Liver (tissue), 9 donors: Measurements from ENCODE around the gene RBP4. TPM values are rescaled to one million over a fixed set of nuclear protein-coding genes. Genes with fewer than 3 reads are reported as not detected.

Experiments used
- DNase-seq: peaks from one replicate; pipeline ENCODE4 v3.0.0-alpha.2; 2017; ENCODE audit warnings: low spot score
- H3K27ac ChIP-seq, 2 donors: one replicate each; pipeline ENCODE4 v1.7.0; 2013; ENCODE audit warnings: inconsistent platforms in 2 of 2, low read length in 2 of 2, control low read depth in 1 of 2, low read depth in 1 of 2, mild to moderate bottlenecking in 1 of 2
- H3K27me3 ChIP-seq, 4 donors: one replicate each; pipeline versions ENCODE4 v1.6.1 to v1.7.0; 2013; ENCODE audit warnings: low read length in 3 of 4, inconsistent platforms in 1 of 4, mild to moderate bottlenecking in 1 of 4, moderate library complexity in 1 of 4; ENCODE audit not compliant: control insufficient read depth in 4 of 4, insufficient read depth in 4 of 4
- H3K36me3 ChIP-seq, 4 donors: one replicate each; pipeline versions ENCODE4 v1.6.1 to v1.7.0; 2013; ENCODE audit warnings: low read length in 3 of 4, mild to moderate bottlenecking in 3 of 4, low read depth in 1 of 4, moderate library complexity in 1 of 4; ENCODE audit not compliant: control insufficient read depth in 4 of 4, insufficient read depth in 3 of 4
- H3K4me1 ChIP-seq, 4 donors: one replicate each; pipeline versions ENCODE4 v1.6.1 to v1.7.0; 2013; ENCODE audit warnings: low read length in 3 of 4, mild to moderate bottlenecking in 3 of 4, moderate library complexity in 1 of 4; ENCODE audit not compliant: control insufficient read depth in 4 of 4, insufficient read depth in 4 of 4
- H3K4me3 ChIP-seq, 3 donors: one replicate each; pipeline versions ENCODE4 v1.6.1 to v1.7.0; 2013; ENCODE audit warnings: low read length in 3 of 3, control low read depth in 1 of 3, low read depth in 1 of 3, mild to moderate bottlenecking in 1 of 3
- H3K9ac ChIP-seq, 2 donors: one replicate each; pipeline ENCODE4 v1.7.0; 2013; ENCODE audit warnings: low read length in 2 of 2, mild to moderate bottlenecking in 2 of 2, moderate library complexity in 2 of 2, control low read depth in 1 of 2, low read depth in 1 of 2
- H3K9me3 ChIP-seq, 4 donors: one replicate each; pipeline versions ENCODE4 v1.6.1 to v1.7.0; 2013; ENCODE audit warnings: low read length in 3 of 4; ENCODE audit not compliant: control insufficient read depth in 4 of 4
- EGR1 ChIP-seq, 2 donors: IDR thresholded peaks; 2 replicates each; pipeline ENCODE4 v1.6.1; 2016 to 2018; ENCODE audit warnings: antibody characterized with exemption in 2 of 2, low read depth in 2 of 2
- FOXA1 ChIP-seq: IDR thresholded peaks from 2 replicates; pipeline ENCODE4 v1.6.1; 2016; ENCODE audit warnings: antibody characterized with exemption
- FOXA2 ChIP-seq: IDR thresholded peaks from 2 replicates; pipeline ENCODE4 v1.6.1; 2016; ENCODE audit warnings: antibody characterized with exemption
- GABPA ChIP-seq, 2 donors: IDR thresholded peaks in 1 of 2; conservative IDR thresholded peaks in 1 of 2; 2 replicates each; pipeline ENCODE4 v1.6.1; 2016; ENCODE audit warnings: antibody characterized with exemption in 2 of 2, mild to moderate bottlenecking in 1 of 2, moderate library complexity in 1 of 2
- HNF4A ChIP-seq, 2 donors: conservative IDR thresholded peaks; 2 replicates each; pipeline ENCODE4 v1.6.1; 2016; ENCODE audit warnings: antibody characterized with exemption in 2 of 2, mild to moderate bottlenecking in 2 of 2
- HNF4G ChIP-seq: IDR thresholded peaks from 2 replicates; pipeline ENCODE4 v1.6.1; 2016; ENCODE audit warnings: antibody characterized with exemption
- JUND ChIP-seq, 2 donors: IDR thresholded peaks; 2 replicates each; pipeline ENCODE4 v1.6.1; 2016; ENCODE audit warnings: antibody characterized with exemption in 2 of 2
- NR2F2 ChIP-seq: IDR thresholded peaks from 2 replicates; pipeline ENCODE4 v1.6.1; 2016; ENCODE audit warnings: antibody characterized with exemption
- RAD21 ChIP-seq, 2 donors: IDR thresholded peaks; 2 replicates each; pipeline ENCODE4 v1.6.1; 2016; ENCODE audit warnings: antibody characterized with exemption in 2 of 2, mild to moderate bottlenecking in 2 of 2
- RXRA ChIP-seq, 2 donors: IDR thresholded peaks; 2 replicates each; pipeline ENCODE4 v1.6.1; 2017 to 2018; ENCODE audit warnings: antibody characterized with exemption in 2 of 2, mild to moderate bottlenecking in 1 of 2
- SP1 ChIP-seq: IDR thresholded peaks from 2 replicates; pipeline ENCODE4 v1.6.1; 2018; ENCODE audit warnings: antibody characterized with exemption, mild to moderate bottlenecking
- TAF1 ChIP-seq: conservative IDR thresholded peaks from 2 replicates; pipeline ENCODE4 v1.6.1; 2016; ENCODE audit warnings: antibody characterized with exemption, mild to moderate bottlenecking
- YY1 ChIP-seq: IDR thresholded peaks from 2 replicates; pipeline ENCODE4 v1.6.1; 2016; ENCODE audit warnings: antibody characterized with exemption, mild to moderate bottlenecking
- WGBS: extraction: QIAGEN DNeasy Blood & Tissue Kit; methylation state at CpG from one replicate; pipeline ENCODE4 v1.1.7; 2013; 5-methylcytosine and 5-hydroxymethylcytosine counted together
- polyA plus RNA-seq, 2 donors: library from polyadenylated mRNA; stranded (reverse) in 1 of 2; unstranded in 1 of 2; fragments of 200-250 nt in 1 of 2; fragments of >200 nt in 1 of 2; fragmentation: Nextera tagmentation in 1 of 2; extraction: Ambion mirVana in 1 of 2; gene quantifications; one replicate each; pipeline versions ENCODE4 v1.2.1 to v1.2.3, GENCODE V29; 2013 to 2015
- total RNA-seq, 2 donors: library from RNA; depleted of rRNA; stranded (reverse); fragments of >200 nt; gene quantifications; one replicate each; pipeline ENCODE4 v1.2.3, GENCODE V29; 2014
- TF ChIP-seq, protein P1 (sequence below): IDR thresholded peaks from 2 replicates; pipeline ENCODE4 v1.6.1; 2016; ENCODE audit warnings: antibody characterized with exemption
- TF ChIP-seq, protein P2 (sequence below): IDR thresholded peaks from 2 replicates; pipeline ENCODE4 v1.6.1; 2016; ENCODE audit warnings: antibody characterized with exemption
- TF ChIP-seq, protein P3 (sequence below): fragments of 150-350 bp; IDR thresholded peaks from 2 replicates; pipeline ENCODE4 v1.5.1; 2017; ENCODE audit warnings: improper control_type of control experiment, low read depth, low read length; ENCODE audit not compliant: missing input control
- TF ChIP-seq, protein P4 (sequence below): IDR thresholded peaks from 2 replicates; pipeline ENCODE4 v1.6.1; 2016; ENCODE audit warnings: antibody characterized with exemption
- TF ChIP-seq, protein P5 (sequence below): IDR thresholded peaks from 2 replicates; pipeline ENCODE4 v1.6.1; 2016; ENCODE audit warnings: antibody characterized with exemption, mild to moderate bottlenecking
- donor health status: healthy.
- donor health status: healthy.
- donor health status: healthy.
- donor health status: healthy.
- donor health status: healthy.

Gene RBP4
- total and polyA plus RNA-seq, 4 donors: 1,174 to 10,329 (median 3,953) TPM

DNA sequence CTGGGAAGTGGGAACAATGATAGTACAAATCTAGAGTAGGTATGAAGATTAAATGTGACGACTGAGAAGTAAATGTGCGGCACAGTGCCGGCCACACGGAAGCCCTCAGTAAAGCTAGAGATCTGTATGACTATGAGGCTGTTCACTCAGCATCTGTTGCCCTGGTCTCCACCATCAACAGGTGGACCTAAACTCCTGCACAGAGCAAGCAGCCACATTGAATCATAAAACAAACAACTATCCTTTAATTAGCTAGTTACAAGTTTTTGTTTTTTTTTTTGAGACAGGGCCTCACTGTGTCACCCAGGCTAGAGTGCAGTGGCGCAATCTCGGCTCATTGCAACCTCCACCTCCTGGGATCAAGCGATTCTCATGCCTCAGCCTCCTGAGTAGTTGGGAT lies 16.6 kb downstream of the RBP4 start:
- Histone ChIP-seq H3K27me3 (no peaks in the 10 kb centered on the region), H3K9me3 (no peaks in the 10 kb centered on the region), H3K4me1 (no peaks in the 10 kb centered on the region), H3K9ac (no peak overlapping the region), H3K27ac (no peak overlapping the region), H3K36me3 (no peaks in the 10 kb centered on the region), H3K4me3 (no peak overlapping the region)
- TF ChIP-seq NR2F2 (no peak), HNF4A (conservative IDR thresholded peaks at IDR 0.05) (no peak), RAD21 (IDR thresholded peaks at IDR 0.05) (no peak), EGR1 (IDR thresholded peaks at IDR 0.05; ENCODE audit: low read depth in 2 of 2) (no peak), HNF4G (no peak), SP1 (no peak), JUND (IDR thresholded peaks at IDR 0.05) (no peak)
- TF ChIP-seq, protein P1, sequence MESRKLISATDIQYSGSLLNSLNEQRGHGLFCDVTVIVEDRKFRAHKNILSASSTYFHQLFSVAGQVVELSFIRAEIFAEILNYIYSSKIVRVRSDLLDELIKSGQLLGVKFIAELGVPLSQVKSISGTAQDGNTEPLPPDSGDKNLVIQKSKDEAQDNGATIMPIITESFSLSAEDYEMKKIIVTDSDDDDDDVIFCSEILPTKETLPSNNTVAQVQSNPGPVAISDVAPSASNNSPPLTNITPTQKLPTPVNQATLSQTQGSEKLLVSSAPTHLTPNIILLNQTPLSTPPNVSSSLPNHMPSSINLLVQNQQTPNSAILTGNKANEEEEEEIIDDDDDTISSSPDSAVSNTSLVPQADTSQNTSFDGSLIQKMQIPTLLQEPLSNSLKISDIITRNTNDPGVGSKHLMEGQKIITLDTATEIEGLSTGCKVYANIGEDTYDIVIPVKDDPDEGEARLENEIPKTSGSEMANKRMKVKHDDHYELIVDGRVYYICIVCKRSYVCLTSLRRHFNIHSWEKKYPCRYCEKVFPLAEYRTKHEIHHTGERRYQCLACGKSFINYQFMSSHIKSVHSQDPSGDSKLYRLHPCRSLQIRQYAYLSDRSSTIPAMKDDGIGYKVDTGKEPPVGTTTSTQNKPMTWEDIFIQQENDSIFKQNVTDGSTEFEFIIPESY: no peak
- TF ChIP-seq, protein P2, sequence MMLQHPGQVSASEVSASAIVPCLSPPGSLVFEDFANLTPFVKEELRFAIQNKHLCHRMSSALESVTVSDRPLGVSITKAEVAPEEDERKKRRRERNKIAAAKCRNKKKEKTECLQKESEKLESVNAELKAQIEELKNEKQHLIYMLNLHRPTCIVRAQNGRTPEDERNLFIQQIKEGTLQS: no peak
- TF ChIP-seq, protein P3, sequence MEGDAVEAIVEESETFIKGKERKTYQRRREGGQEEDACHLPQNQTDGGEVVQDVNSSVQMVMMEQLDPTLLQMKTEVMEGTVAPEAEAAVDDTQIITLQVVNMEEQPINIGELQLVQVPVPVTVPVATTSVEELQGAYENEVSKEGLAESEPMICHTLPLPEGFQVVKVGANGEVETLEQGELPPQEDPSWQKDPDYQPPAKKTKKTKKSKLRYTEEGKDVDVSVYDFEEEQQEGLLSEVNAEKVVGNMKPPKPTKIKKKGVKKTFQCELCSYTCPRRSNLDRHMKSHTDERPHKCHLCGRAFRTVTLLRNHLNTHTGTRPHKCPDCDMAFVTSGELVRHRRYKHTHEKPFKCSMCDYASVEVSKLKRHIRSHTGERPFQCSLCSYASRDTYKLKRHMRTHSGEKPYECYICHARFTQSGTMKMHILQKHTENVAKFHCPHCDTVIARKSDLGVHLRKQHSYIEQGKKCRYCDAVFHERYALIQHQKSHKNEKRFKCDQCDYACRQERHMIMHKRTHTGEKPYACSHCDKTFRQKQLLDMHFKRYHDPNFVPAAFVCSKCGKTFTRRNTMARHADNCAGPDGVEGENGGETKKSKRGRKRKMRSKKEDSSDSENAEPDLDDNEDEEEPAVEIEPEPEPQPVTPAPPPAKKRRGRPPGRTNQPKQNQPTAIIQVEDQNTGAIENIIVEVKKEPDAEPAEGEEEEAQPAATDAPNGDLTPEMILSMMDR: no peak
- TF ChIP-seq, protein P4, sequence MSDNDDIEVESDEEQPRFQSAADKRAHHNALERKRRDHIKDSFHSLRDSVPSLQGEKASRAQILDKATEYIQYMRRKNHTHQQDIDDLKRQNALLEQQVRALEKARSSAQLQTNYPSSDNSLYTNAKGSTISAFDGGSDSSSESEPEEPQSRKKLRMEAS: no peak
- WGBS: 95% methylated on average over 7 of the region's 7 CpGs
- no peak for DNase-seq

DNA sequence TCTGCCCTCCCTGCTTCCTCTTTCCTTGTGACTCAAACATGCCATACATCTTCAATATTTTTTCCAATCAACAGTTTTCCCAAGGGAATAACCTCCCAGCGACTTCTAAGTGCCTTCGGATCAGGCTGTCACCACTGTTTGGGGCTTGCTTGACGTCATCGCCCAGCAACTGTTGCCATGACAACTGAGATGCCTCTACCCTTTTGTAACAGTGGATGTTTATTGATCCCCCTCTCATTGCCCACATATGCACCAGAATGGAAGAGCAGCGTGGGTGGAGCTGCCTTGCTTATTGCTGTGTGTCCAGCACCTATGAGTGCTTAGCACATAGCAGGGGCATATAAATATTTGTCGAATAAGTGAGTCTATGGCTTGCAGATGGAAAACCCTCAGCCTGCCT lies 20.2 kb downstream of the RBP4 start:
- Histone ChIP-seq H3K27me3 (no peaks in the 10 kb centered on the region), H3K9ac (no peak overlapping the region), H3K4me3 (no peak overlapping the region), H3K4me1 (no peaks in the 10 kb centered on the region), H3K27ac (no peak overlapping the region), H3K36me3 (no peaks in the 10 kb centered on the region), H3K9me3 (no peaks in the 10 kb centered on the region)
- no peak for TF ChIP-seq RAD21 (IDR thresholded peaks at IDR 0.05)
- no peak for TF ChIP-seq FOXA1
- no peak for TF ChIP-seq RXRA (IDR thresholded peaks at IDR 0.05)
- no peak for TF ChIP-seq HNF4A (conservative IDR thresholded peaks at IDR 0.05)
- no peak for TF ChIP-seq YY1
- TF ChIP-seq EGR1 (IDR thresholded peaks at IDR 0.05; ENCODE audit: low read depth in 2 of 2): no peak
- TF ChIP-seq, protein P5, sequence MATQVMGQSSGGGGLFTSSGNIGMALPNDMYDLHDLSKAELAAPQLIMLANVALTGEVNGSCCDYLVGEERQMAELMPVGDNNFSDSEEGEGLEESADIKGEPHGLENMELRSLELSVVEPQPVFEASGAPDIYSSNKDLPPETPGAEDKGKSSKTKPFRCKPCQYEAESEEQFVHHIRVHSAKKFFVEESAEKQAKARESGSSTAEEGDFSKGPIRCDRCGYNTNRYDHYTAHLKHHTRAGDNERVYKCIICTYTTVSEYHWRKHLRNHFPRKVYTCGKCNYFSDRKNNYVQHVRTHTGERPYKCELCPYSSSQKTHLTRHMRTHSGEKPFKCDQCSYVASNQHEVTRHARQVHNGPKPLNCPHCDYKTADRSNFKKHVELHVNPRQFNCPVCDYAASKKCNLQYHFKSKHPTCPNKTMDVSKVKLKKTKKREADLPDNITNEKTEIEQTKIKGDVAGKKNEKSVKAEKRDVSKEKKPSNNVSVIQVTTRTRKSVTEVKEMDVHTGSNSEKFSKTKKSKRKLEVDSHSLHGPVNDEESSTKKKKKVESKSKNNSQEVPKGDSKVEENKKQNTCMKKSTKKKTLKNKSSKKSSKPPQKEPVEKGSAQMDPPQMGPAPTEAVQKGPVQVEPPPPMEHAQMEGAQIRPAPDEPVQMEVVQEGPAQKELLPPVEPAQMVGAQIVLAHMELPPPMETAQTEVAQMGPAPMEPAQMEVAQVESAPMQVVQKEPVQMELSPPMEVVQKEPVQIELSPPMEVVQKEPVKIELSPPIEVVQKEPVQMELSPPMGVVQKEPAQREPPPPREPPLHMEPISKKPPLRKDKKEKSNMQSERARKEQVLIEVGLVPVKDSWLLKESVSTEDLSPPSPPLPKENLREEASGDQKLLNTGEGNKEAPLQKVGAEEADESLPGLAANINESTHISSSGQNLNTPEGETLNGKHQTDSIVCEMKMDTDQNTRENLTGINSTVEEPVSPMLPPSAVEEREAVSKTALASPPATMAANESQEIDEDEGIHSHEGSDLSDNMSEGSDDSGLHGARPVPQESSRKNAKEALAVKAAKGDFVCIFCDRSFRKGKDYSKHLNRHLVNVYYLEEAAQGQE: no peak
- TF ChIP-seq HNF4G: no peak
- no peak for TF ChIP-seq GABPA (IDR thresholded peaks at IDR 0.05 in 1 of 2, conservative IDR thresholded peaks at IDR 0.05 in 1 of 2)
- TF ChIP-seq FOXA2: no peak
- no peak for TF ChIP-seq TAF1
- TF ChIP-seq NR2F2: no peak
- no peak for DNase-seq
- WGBS: 64% methylated on average over 6 of the region's 6 CpGs
